ENCODE data around the gene LHX3. TPM values are rescaled to one million over a fixed set of nuclear protein-coding genes. Genes with fewer than 3 reads are reported as not detected.

Gene LHX3
- total and polyA plus RNA-seq, 10 of the 15 experiments (the other 5 are each of a cell fraction or from before 2014, with no cell fraction given), result not detected

DNA sequence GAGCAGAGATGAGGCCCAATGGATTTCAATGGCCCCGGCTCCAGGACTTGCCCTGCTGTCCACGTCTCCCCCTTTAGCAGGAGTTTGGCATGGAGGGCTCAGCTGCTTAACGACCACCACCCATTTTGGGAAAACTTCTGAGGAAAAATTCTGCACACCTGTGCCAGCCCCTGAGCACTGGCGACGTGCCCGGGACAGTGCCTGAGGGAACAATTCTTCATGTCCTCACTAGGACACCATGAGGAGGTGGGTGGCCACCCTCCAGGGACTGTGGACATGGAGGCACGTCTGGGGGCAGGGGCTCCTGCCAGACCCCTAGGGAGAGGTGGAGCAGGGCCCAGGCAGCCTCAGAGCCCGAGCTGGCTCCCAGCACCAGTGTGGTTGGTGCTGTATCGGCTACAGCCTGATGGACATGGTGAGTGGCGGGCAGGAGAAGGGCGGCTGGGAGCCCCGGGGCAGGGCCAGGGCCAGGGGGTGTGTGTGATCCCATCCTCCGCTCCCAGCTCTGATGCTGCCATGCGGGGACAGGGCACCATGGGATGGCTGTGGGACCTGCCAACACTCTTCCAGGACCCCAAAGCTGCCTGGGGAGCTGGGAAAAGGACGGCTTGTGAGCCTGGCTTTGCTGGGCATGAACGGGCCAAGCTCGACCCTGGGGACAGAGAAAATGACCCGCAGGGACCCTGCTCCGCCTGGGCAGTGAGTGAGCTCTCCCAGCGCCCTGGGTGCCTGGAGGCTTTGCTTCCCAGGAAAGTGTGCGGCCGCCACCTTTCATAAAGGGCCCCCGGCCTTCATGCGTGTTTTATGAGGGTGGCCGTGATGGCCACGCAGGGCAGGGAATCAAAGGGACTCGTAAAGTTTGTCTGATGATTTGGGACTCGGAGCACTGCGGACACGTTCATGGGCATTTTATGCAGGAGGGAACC is 44.3 kb upstream of the LHX3 start (continued):
- no peak for TF ChIP-seq TARDBP (IDR thresholded peaks at IDR 0.05; ENCODE audit: borderline replicate concordance)

DNA sequence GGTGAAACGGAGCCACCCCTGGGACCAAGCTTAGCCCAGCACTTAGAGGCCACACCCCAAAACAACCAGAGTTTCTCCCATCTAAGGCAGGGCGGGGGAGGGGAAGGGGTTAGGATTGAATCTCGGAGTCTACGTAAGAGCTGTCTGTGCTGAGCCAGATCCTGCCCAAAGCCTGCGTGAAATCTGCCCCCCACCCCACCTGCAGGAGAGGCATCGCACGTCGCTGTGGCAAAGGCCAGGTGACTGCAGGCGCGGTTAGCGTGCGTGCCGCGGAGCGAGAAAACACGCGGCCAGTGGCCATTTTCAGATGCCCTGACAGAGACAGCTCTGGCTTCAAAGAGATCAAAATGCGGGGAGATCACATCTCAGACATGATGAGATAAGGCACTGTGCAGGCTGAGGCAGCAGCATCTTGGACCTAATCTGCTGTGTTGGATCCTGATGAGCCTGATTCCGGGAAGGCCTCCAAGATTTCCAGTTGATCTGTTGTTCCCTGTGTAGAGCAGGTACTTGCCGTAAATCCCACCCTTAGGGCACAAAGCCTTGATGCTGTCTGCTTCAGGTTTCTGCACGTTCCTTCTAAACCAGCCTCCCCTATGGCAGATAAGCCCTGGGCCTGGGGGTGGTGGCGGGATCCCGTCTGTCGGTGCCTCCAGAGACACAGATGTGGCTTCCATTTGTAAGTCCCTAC is 43.2 kb upstream of the LHX3 start:
- in situ Hi-C loops (cut with MboI), result no loop called here
- POLR2A ChIA-PET, result no interaction called here
- TF ChIP-seq ZNF217 (IDR thresholded peaks at IDR 0.05) (no peak), HDAC2 (IDR thresholded peaks at IDR 0.05) (no peak), MTA3 (IDR thresholded peaks at IDR 0.05; ENCODE audit: borderline replicate concordance, low read length) (no peak), BMI1 (IDR thresholded peaks at IDR 0.05; ENCODE audit: borderline replicate concordance) (no peak), SMAD5 (IDR thresholded peaks at IDR 0.05; ENCODE audit: low read depth) (no peak), IRF4 (IDR thresholded peaks at IDR 0.05; ENCODE audit: low read depth, low read length) (no peak), ATF7 (IDR thresholded peaks at IDR 0.05; ENCODE audit: low read depth) (no peak), IKZF2 (IDR thresholded peaks at IDR 0.05) (no peak), HDAC6 (IDR thresholded peaks at IDR 0.05; ENCODE audit: unreplicated experiment) (no peak), JUNB (IDR thresholded peaks at IDR 0.05) (no peak), FOS (IDR thresholded peaks at IDR 0.05; ENCODE audit: borderline replicate concordance, extremely low read depth, insufficient read length) (no peak), ZSCAN29 (IDR thresholded peaks at IDR 0.05) (no peak), RBBP5 (conservative IDR thresholded peaks at IDR 0.05) (no peak), POU2F2 (IDR thresholded peaks at IDR 0.05; ENCODE audit: borderline replicate concordance, low read depth, low read length) (no peak), KLF5 (IDR thresholded peaks at IDR 0.05; ENCODE audit: partially characterized antibody) (no peak), HDGF (IDR thresholded peaks at IDR 0.05) (no peak)
- TF ChIP-seq, protein P1, sequence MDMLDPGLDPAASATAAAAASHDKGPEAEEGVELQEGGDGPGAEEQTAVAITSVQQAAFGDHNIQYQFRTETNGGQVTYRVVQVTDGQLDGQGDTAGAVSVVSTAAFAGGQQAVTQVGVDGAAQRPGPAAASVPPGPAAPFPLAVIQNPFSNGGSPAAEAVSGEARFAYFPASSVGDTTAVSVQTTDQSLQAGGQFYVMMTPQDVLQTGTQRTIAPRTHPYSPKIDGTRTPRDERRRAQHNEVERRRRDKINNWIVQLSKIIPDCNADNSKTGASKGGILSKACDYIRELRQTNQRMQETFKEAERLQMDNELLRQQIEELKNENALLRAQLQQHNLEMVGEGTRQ (IDR thresholded peaks at IDR 0.05; ENCODE audit: borderline replicate concordance, low read depth, low read length), result no peak
- TF ChIP-seq, protein P2, sequence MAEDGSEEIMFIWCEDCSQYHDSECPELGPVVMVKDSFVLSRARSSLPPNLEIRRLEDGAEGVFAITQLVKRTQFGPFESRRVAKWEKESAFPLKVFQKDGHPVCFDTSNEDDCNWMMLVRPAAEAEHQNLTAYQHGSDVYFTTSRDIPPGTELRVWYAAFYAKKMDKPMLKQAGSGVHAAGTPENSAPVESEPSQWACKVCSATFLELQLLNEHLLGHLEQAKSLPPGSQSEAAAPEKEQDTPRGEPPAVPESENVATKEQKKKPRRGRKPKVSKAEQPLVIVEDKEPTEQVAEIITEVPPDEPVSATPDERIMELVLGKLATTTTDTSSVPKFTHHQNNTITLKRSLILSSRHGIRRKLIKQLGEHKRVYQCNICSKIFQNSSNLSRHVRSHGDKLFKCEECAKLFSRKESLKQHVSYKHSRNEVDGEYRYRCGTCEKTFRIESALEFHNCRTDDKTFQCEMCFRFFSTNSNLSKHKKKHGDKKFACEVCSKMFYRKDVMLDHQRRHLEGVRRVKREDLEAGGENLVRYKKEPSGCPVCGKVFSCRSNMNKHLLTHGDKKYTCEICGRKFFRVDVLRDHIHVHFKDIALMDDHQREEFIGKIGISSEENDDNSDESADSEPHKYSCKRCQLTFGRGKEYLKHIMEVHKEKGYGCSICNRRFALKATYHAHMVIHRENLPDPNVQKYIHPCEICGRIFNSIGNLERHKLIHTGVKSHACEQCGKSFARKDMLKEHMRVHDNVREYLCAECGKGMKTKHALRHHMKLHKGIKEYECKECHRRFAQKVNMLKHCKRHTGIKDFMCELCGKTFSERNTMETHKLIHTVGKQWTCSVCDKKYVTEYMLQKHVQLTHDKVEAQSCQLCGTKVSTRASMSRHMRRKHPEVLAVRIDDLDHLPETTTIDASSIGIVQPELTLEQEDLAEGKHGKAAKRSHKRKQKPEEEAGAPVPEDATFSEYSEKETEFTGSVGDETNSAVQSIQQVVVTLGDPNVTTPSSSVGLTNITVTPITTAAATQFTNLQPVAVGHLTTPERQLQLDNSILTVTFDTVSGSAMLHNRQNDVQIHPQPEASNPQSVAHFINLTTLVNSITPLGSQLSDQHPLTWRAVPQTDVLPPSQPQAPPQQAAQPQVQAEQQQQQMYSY (CRISPR knock-in tag; IDR thresholded peaks at IDR 0.05), result no peak

More for the DNA sequence above, 43.2 kb upstream of the LHX3 start:
- H2AFZ ChIP-seq (ENCODE audit: control insufficient read depth, low read depth, low read length), result no peak overlapping the region
- RAD21 ChIA-PET (ENCODE audit: unreplicated experiment), result no interaction called here
- ATAC-seq, result no peak
- H3K36me3 ChIP-seq (ENCODE audit: control insufficient read depth in 2 of 2, insufficient read depth in 2 of 2, low read length in 1 of 2), result no peaks in the 10 kb centered on the region
- H3K4me2 ChIP-seq (ENCODE audit: control insufficient read depth, insufficient read depth), result no peak overlapping the region
- H3K4me3 ChIP-seq, result no peak overlapping the region
- SMC1A ChIA-PET (ENCODE audit: uncharacterized antibody, unreplicated experiment), result interaction anchor here (0.6 kb wide), 1 partner anchor 31 kb away, joined by 3 read pairs; no protein-coding TSS in a partner anchor
- H3K4me1 ChIP-seq (ENCODE audit: control insufficient read depth, insufficient read depth, low read length), result peaks cover 8% of the 10 kb centered on the region
- intact Hi-C loops (cut with micrococcal nuclease; ENCODE audit: unreplicated experiment), result no loop called here
- 73% methylated on average over 21 of the region's 24 CpGs for WGBS (ENCODE audit: insufficient coverage, insufficient replicate concordance, low lambda C conversion rate, missing lambda C conversion rate)
- no TSS peak for BruUV-seq (replicated peaks)
- no peak for FAIRE-seq
- no peaks in the 10 kb centered on the region for H3K9me3 ChIP-seq (replicated peaks; ENCODE audit: control insufficient read depth, insufficient read depth, low read length)
- peaks cover 21% of the 10 kb centered on the region for H3K79me2 ChIP-seq (ENCODE audit: control insufficient read depth, insufficient read depth, low read length)
- no peak for DNase-seq (ENCODE audit: low read depth, low spot score)
- peaks cover 0 to 1% of the 10 kb centered on the region in 2 experiments; a peak in 2 of 4 replicates for H3K27me3 ChIP-seq (replicated peaks in 1 of 2; ENCODE audit: control insufficient read depth in 2 of 2, insufficient read depth in 2 of 2, low read length in 1 of 2)
- no peak overlapping the region for H3K27ac ChIP-seq (ENCODE audit: control insufficient read depth, insufficient read depth)
- CTCF ChIA-PET, result no interaction called here
- H4K20me1 ChIP-seq (ENCODE audit: control insufficient read depth, insufficient read depth), result no peaks in the 10 kb centered on the region
- H3K9ac ChIP-seq (ENCODE audit: control insufficient read depth, insufficient read depth, low read length), result no peak overlapping the region

All from GM12878 (cell line).